Left ventricle myocardium inferior (tissue), 1 donor: ENCODE measurements around the gene LRBA. TPM values are rescaled to one million over a fixed set of nuclear protein-coding genes. Genes with fewer than 3 reads are reported as not detected.

Experiments
- DNase-seq: peaks from one replicate; pipeline ENCODE4 v3.0.0-alpha.2; 2020
- H3K27ac ChIP-seq: fragments of 200-600 bp; replicated peaks from 2 replicates; pipeline ENCODE4 v1.8.0; 2021
- H3K27me3 ChIP-seq: fragments of 200-600 bp; 2 replicates; pipeline ENCODE4 v1.8.0; 2021; ENCODE audit warnings: low read depth
- H3K36me3 ChIP-seq: fragments of 200-600 bp; 2 replicates; pipeline ENCODE4 v1.8.0; 2021
- H3K4me1 ChIP-seq: fragments of 200-600 bp; 2 replicates; pipeline ENCODE4 v1.8.0; 2021
- H3K4me3 ChIP-seq: fragments of 200-600 bp; 2 replicates; pipeline ENCODE4 v1.8.0; 2021; ENCODE audit warnings: mild to moderate bottlenecking, moderate library complexity
- H3K9me3 ChIP-seq: fragments of 200-600 bp; replicated peaks from 2 replicates; pipeline ENCODE4 v1.8.0; 2021
- CTCF ChIP-seq: fragments of 200-600 bp; IDR thresholded peaks from 2 replicates; pipeline ENCODE4 v1.8.0; 2021; ENCODE audit warnings: antibody characterized with exemption, mild to moderate bottlenecking, borderline replicate concordance
- intact Hi-C: fragments of 100-400 bp; cut with micrococcal nuclease; formaldehyde crosslinking; loops from one replicate; pipeline ENCODE4 v1.11.0; 2022
- total RNA-seq: library from RNA; stranded (reverse); fragmentation: NEBNext Ultra II Directional; extraction: Animal tissue kit (Norgen Biotek cat#: 25700); gene quantifications from one replicate; pipeline ENCODE4 v1.2.1, GENCODE V29; 2021
- donor health status: DM: no; HTN: yes; CAD: no; lungs with severe emphysema.

Gene LRBA
- total RNA-seq, 1 donor from 2014 or later = 19.1 TPM

- no peak for DNase-seq
- Histone ChIP-seq H3K4me3 (no peak overlapping the region), H3K27me3 (no peaks in the 10 kb centered on the region), H3K27ac (no peak overlapping the region), H3K4me1 (peaks cover 10% of the 10 kb centered on the region), H3K36me3 (no peaks in the 10 kb centered on the region), H3K9me3 (no peaks in the 10 kb centered on the region)
- no peak for TF ChIP-seq CTCF
- intact Hi-C loops = no loop called here
These were observed 704.8 kb downstream of the LRBA start for GRCh38 chr4:150310159-150310895.

- Histone ChIP-seq H3K27me3 (no peaks in the 10 kb centered on the region), H3K4me1 (peaks cover 10% of the 10 kb centered on the region), H3K4me3 (no peak overlapping the region), H3K36me3 (no peaks in the 10 kb centered on the region), H3K27ac (no peak overlapping the region), H3K9me3 (no peaks in the 10 kb centered on the region)
- intact Hi-C loops = loop anchor here (10.0 kb wide), 1 partner anchor 556 kb away; no protein-coding TSS in a partner anchor
- TF ChIP-seq CTCF = no peak
- no peak for DNase-seq
These were observed 706.1 kb downstream of the LRBA start for GRCh38 chr4:150308824-150309472.

GRCh38 chr4:150306719-150307118, 708.4 kb downstream of the LRBA start:
- peaks cover 10% of the 10 kb centered on the region for H3K4me1 ChIP-seq
- no peak overlapping the region for H3K27ac ChIP-seq
- intact Hi-C loops = loop anchor here (10.0 kb wide), 1 partner anchor 558 kb away; no protein-coding TSS in a partner anchor
- H3K27me3 ChIP-seq = no peaks in the 10 kb centered on the region
- no peak overlapping the region for H3K4me3 ChIP-seq
- no peaks in the 10 kb centered on the region for H3K36me3 ChIP-seq
- DNase-seq = no peak
- no peaks in the 10 kb centered on the region for H3K9me3 ChIP-seq
- no peak for TF ChIP-seq CTCF

- intact Hi-C loops = loop anchor here (10.0 kb wide), 1 partner anchor 559 kb away; no protein-coding TSS in a partner anchor
These were observed 709.1 kb downstream of the LRBA start for GRCh38 chr4:150305995-150306394.

GRCh38 chr4:150302553-150302952, 712.5 kb downstream of the LRBA start:
- Histone ChIP-seq H3K9me3 (no peaks in the 10 kb centered on the region), H3K4me1 (no peaks in the 10 kb centered on the region), H3K4me3 (no peak overlapping the region), H3K36me3 (no peaks in the 10 kb centered on the region), H3K27me3 (no peaks in the 10 kb centered on the region), H3K27ac (no peak overlapping the region)
- intact Hi-C loops = loop anchor here (10.0 kb wide), 1 partner anchor 562 kb away; no protein-coding TSS in a partner anchor
- no peak for DNase-seq
- TF ChIP-seq CTCF = no peak

More at GRCh38 chr4:150305995-150306394, 709.1 kb downstream of the LRBA start:
- Histone ChIP-seq H3K4me3 (no peak overlapping the region), H3K27me3 (no peaks in the 10 kb centered on the region), H3K9me3 (no peaks in the 10 kb centered on the region), H3K27ac (no peak overlapping the region), H3K4me1 (peaks cover 10% of the 10 kb centered on the region), H3K36me3 (no peaks in the 10 kb centered on the region)
- DNase-seq = no peak
- TF ChIP-seq CTCF = no peak
